HepG2 (cell line): ENCODE measurements around the gene BPGM. TPM values are rescaled to one million over a fixed set of nuclear protein-coding genes. Genes with fewer than 3 reads are reported as not detected.

ENCODE experiments used
- ATAC-seq: fragments of 200-7000 bp; cut with Tn5 transposase; 3 replicates; pipeline ENCODE4 v1.9.1; 2020; ENCODE audit warnings: mild to moderate bottlenecking, moderate library complexity
- BruUV-seq: library from RNA; stranded (reverse); fragments of 400-500 nt; replicated peaks from 2 replicates; lab custom pipeline; 2021; lab: Mats Ljungman, UMichigan
- CTCF ChIA-PET: fragments of 300-600 bp; formaldehyde crosslinking; extraction: SDS; loops from one replicate; lab custom pipeline; 2021; ENCODE audit warnings: low total read pairs, inconsistent platforms, low intra/inter-chr PET ratio; lab: Yijun Ruan, JAX
- POLR2A ChIA-PET: fragments of 350-600 bp; sonication (Branson Sonifier 250); formaldehyde crosslinking; loops from one replicate; lab custom pipeline; 2020; ENCODE audit warnings: antibody characterized with exemption, inconsistent platforms; lab: Yijun Ruan, JAX
- DNase-seq: peaks from one replicate; pipeline ENCODE4 v3.0.0-alpha.2; 2015; ENCODE audit warnings: low spot score
- FAIRE-seq: peaks from 3 replicates; lab custom pipeline; 2011; peaks lifted over from hg19 to GRCh38; lab: Jason Lieb, UNC
- H2AFZ ChIP-seq: one replicate; pipeline ENCODE4 v1.6.1; 2011; ENCODE audit warnings: low read length, inconsistent platforms
- H3K27ac ChIP-seq: fragments of 300-600 bp; 3 replicates; pipeline ENCODE4 v1.8.0; 2011; ENCODE audit warnings: mixed run types, mild to moderate bottlenecking, mixed read lengths, low read length, inconsistent platforms; ENCODE audit not compliant: insufficient read depth; ENCODE audit errors: extremely low read length
- H3K27me3 ChIP-seq, 2 experiments: fragments of 200-600 bp in 1 of 2; 2 replicates in 1 of 2; 3 replicates in 1 of 2; pipeline versions ENCODE4 v1.6.0 to v1.8.0; 2011; ENCODE audit warnings: low read length in 2 of 2, mild to moderate bottlenecking in 2 of 2, moderate library complexity in 2 of 2, inconsistent platforms in 1 of 2; ENCODE audit not compliant: insufficient read depth in 2 of 2, control insufficient read depth in 1 of 2
- H3K36me3 ChIP-seq, 2 experiments: fragments of 200-600 bp in 1 of 2; replicated peaks in 1 of 2; 2 replicates in 1 of 2; 3 replicates in 1 of 2; pipeline versions ENCODE4 v1.5.1 to v1.8.0; 2011; ENCODE audit warnings: low read length in 2 of 2, inconsistent platforms in 1 of 2; ENCODE audit not compliant: insufficient read depth in 2 of 2, control insufficient read depth in 1 of 2
- H3K4me1 ChIP-seq: 2 replicates; pipeline ENCODE4 v1.5.1; 2012; ENCODE audit warnings: low read length, inconsistent platforms; ENCODE audit not compliant: insufficient read depth
- H3K4me2 ChIP-seq: 2 replicates; pipeline ENCODE4 v1.6.0; 2011; ENCODE audit warnings: low read depth, low read length, inconsistent platforms
- H3K4me3 ChIP-seq, 3 experiments: fragments of 200-600 bp in 1 of 3; sonication (generic), shearing (Covaris generic) in 1 of 3; replicated peaks in 1 of 3; 2 replicates each; pipeline ENCODE4 v1.5.1; 2011 to 2016; ENCODE audit warnings: low read length in 3 of 3, inconsistent platforms in 2 of 3, low read depth in 2 of 3, mild to moderate bottlenecking in 2 of 3, control low read depth in 1 of 3, mixed read lengths in 1 of 3; ENCODE audit not compliant: insufficient read depth in 1 of 3
- H3K79me2 ChIP-seq: one replicate; pipeline ENCODE4 v1.6.1; 2011; ENCODE audit warnings: low read length, inconsistent platforms; ENCODE audit not compliant: insufficient read depth
- H3K9ac ChIP-seq: 2 replicates; pipeline ENCODE4 v1.6.0; 2011; ENCODE audit warnings: mild to moderate bottlenecking, low read depth, low read length, inconsistent platforms; ENCODE audit not compliant: insufficient read depth
- H3K9me3 ChIP-seq: 2 replicates; pipeline ENCODE4 v1.5.1; 2012; ENCODE audit warnings: mild to moderate bottlenecking, low read length
- H4K20me1 ChIP-seq: 2 replicates; pipeline ENCODE4 v1.6.0; 2011; ENCODE audit warnings: inconsistent platforms, mild to moderate bottlenecking, low read length, moderate library complexity; ENCODE audit not compliant: insufficient read depth
- GABPB1 ChIP-seq: IDR thresholded peaks from 2 replicates; pipeline ENCODE4 v1.6.1; 2016; ENCODE audit warnings: mild to moderate bottlenecking, missing genetic modification reagents, moderate library complexity, missing compliant biosample characterization
- HIVEP1 ChIP-seq: sonication (generic); formaldehyde crosslinking; IDR thresholded peaks from 2 replicates; pipeline ENCODE4 v1.4.0; 2020; ENCODE audit warnings: mild to moderate bottlenecking, missing genetic modification reagents
- JUND ChIP-seq: sonication (generic); formaldehyde crosslinking; IDR thresholded peaks from 2 replicates; pipeline ENCODE4 v1.8.0; 2022; ENCODE audit warnings: mild to moderate bottlenecking, missing genetic modification reagents
- KAT8 ChIP-seq: IDR thresholded peaks from 2 replicates; pipeline ENCODE4 v1.6.1; 2016; ENCODE audit warnings: missing genetic modification reagents, missing compliant biosample characterization
- KDM1A ChIP-seq: IDR thresholded peaks from 2 replicates; pipeline ENCODE4 v1.6.1; 2016; ENCODE audit warnings: missing compliant biosample characterization
- RCOR2 ChIP-seq: IDR thresholded peaks from 2 replicates; pipeline ENCODE4 v1.6.1; 2016; ENCODE audit warnings: missing biosample characterization, missing genetic modification reagents
- SSRP1 ChIP-seq: IDR thresholded peaks from 2 replicates; pipeline ENCODE4 v1.6.1; 2016; ENCODE audit warnings: control low read depth
- TRIM24 ChIP-seq: sonication (generic); formaldehyde crosslinking; IDR thresholded peaks from 2 replicates; pipeline ENCODE4 v1.8.0; 2022; ENCODE audit warnings: mild to moderate bottlenecking, missing genetic modification reagents
- ZBTB3 ChIP-seq: sonication (generic); formaldehyde crosslinking; IDR thresholded peaks from 2 replicates; pipeline ENCODE4 v1.4.0; 2020; ENCODE audit warnings: low read depth, mild to moderate bottlenecking, moderate library complexity, missing genetic modification reagents, borderline replicate concordance
- ZKSCAN1 ChIP-seq: fragments of 150-350 bp; IDR thresholded peaks from 2 replicates; pipeline ENCODE4 v1.6.1; 2014; ENCODE audit warnings: low read length
- ZNF256 ChIP-seq: sonication (generic); formaldehyde crosslinking; conservative IDR thresholded peaks from 2 replicates; pipeline ENCODE4 v1.4.0; 2020; ENCODE audit warnings: missing genetic modification reagents
- ZNF572 ChIP-seq: sonication (generic); formaldehyde crosslinking; IDR thresholded peaks from 2 replicates; pipeline ENCODE4 v1.5.1; 2020; ENCODE audit warnings: mild to moderate bottlenecking, missing genetic modification reagents
- ZNF709 ChIP-seq: sonication (generic); formaldehyde crosslinking; IDR thresholded peaks from 2 replicates; pipeline ENCODE4 v1.5.0; 2020; ENCODE audit warnings: mild to moderate bottlenecking, missing genetic modification reagents
- ZNF788 ChIP-seq: sonication (generic); formaldehyde crosslinking; IDR thresholded peaks from 2 replicates; pipeline ENCODE4 v1.5.0; 2020; ENCODE audit warnings: mild to moderate bottlenecking, missing genetic modification reagents, borderline replicate concordance
- ZNF790 ChIP-seq: sonication (generic); formaldehyde crosslinking; IDR thresholded peaks from 2 replicates; pipeline ENCODE4 v1.8.0; 2022; ENCODE audit warnings: missing genetic modification reagents, mild to moderate bottlenecking, borderline replicate concordance
- WGBS: methylation state at CpG from one replicate; pipeline ENCODE4 v1.1.6; 2017; ENCODE audit warnings: low lambda C conversion rate; 5-methylcytosine and 5-hydroxymethylcytosine counted together
- in situ Hi-C: cut with HindIII; loops from 2 replicates; pipeline ENCODE4 v1.10.0; 2017; ENCODE audit warnings: low pct_unique_long_range_greater_than_20kb; ENCODE audit not compliant: extremely low pct_ligation_motif_present
- intact Hi-C: fragments of 100-400 bp; cut with micrococcal nuclease; formaldehyde crosslinking; loops from one replicate; pipeline ENCODE4 v1.10.0; 2022; ENCODE audit not compliant: unreplicated experiment
- polyA plus RNA-seq, 8 experiments: library from polyadenylated mRNA; depleted of rRNA in 3 of 8; stranded (reverse) in 7 of 8; unstranded in 1 of 8; fragments of >200 nt; fragmentation: Illumina TruSeq in 4 of 8; extraction: Trizol in 4 of 8; gene quantifications; 2 replicates each; pipeline versions ENCODE4 v1.2.1 to v1.2.3, GENCODE V29; 2011 to 2016; ENCODE audit warnings: low read depth in 4 of 8, missing spikeins in 1 of 8, mixed read lengths in 1 of 8; ENCODE audit not compliant: insufficient read depth in 1 of 8
- total RNA-seq, 5 experiments: library from RNA; depleted of rRNA; stranded (reverse); fragments of >200 nt; fragmentation: Illumina TruSeq; extraction: Trizol; gene quantifications; 2 replicates each; pipeline ENCODE4 v1.2.3, GENCODE V29; 2016; ENCODE audit warnings: low read depth in 1 of 5
- TF ChIP-seq, protein P1 (sequence below): sonication (generic); formaldehyde crosslinking; IDR thresholded peaks from 2 replicates; pipeline ENCODE4 v1.5.1; 2020; ENCODE audit warnings: missing genetic modification reagents, mild to moderate bottlenecking, borderline replicate concordance
- TF ChIP-seq, protein P2 (sequence below): sonication (generic); formaldehyde crosslinking; IDR thresholded peaks from 2 replicates; pipeline ENCODE4 v1.5.0; 2020; ENCODE audit warnings: missing genetic modification reagents
- TF ChIP-seq, protein P3 (sequence below): IDR thresholded peaks from 2 replicates; pipeline ENCODE4 v1.6.1; 2016; ENCODE audit warnings: missing compliant biosample characterization, missing genetic modification reagents, borderline replicate concordance
- TF ChIP-seq, protein P4 (sequence below): sonication (generic); formaldehyde crosslinking; IDR thresholded peaks from 2 replicates; pipeline ENCODE4 v1.4.0; 2020; ENCODE audit warnings: missing genetic modification reagents

The BPGM gene
- total and polyA plus RNA-seq, 2 of the 13 experiments (the other 11 are each of a cell fraction or from before 2014, with no cell fraction given): 4.0 to 7.5 TPM

DNA sequence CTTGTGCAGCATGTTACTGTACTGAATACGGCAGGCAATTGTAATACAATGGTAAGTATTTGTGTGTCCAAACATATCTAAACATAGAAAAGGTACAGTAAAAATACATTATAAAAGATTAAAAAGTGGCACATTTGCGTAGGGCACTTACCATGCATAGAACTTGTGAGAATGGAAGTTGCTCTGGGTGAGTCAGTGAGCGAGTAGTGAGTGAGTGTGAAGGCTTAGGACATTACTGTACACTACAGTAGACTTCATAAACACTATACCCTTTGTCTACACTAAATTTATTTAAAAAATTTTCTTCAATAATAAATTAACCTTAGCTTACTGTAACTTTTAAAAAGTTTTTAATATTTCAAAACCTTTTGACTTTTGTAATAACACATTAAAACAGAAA lies 37.5 kb downstream of the BPGM start:
- CTCF ChIA-PET: no interaction called here
- no peak overlapping the region for H3K27ac ChIP-seq
- 68% methylated on average over 3 of the region's 3 CpGs for WGBS
- no peaks in the 10 kb centered on the region for H3K27me3 ChIP-seq
- intact Hi-C loops: no loop called here
- no peak overlapping the region for H3K4me3 ChIP-seq
- H3K4me2 ChIP-seq: no peak overlapping the region
- no peak overlapping the region for H3K9ac ChIP-seq
- no peaks in the 10 kb centered on the region for H4K20me1 ChIP-seq
- no peak overlapping the region for H2AFZ ChIP-seq
- no peaks in the 10 kb centered on the region for H3K36me3 ChIP-seq
- no peaks in the 10 kb centered on the region for H3K79me2 ChIP-seq
- H3K4me1 ChIP-seq: peaks cover 12% of the 10 kb centered on the region; the same call in 1 of the 2 replicates
- no TSS peak for BruUV-seq
- no peaks in the 10 kb centered on the region for H3K9me3 ChIP-seq
- no peak for DNase-seq
- POLR2A ChIA-PET: interaction anchor here (0.7 kb wide), 1 partner anchor 349 kb away, joined by 4 read pairs; no protein-coding TSS in a partner anchor
- in situ Hi-C loops: no loop called here
- TF ChIP-seq ZNF256 (CRISPR knock-in tag) (no peak), JUND (CRISPR knock-in tag) (no peak), ZNF709 (CRISPR knock-in tag) (no peak), KDM1A (CRISPR knock-in tag) (no peak), GABPB1 (CRISPR knock-in tag) (no peak), ZNF790 (CRISPR knock-in tag) (no peak), TRIM24 (CRISPR knock-in tag) (no peak), ZKSCAN1 (no peak), ZNF572 (CRISPR knock-in tag) (no peak), KAT8 (CRISPR knock-in tag) (no peak), ZNF788 (CRISPR knock-in tag) (no peak), ZBTB3 (CRISPR knock-in tag) (no peak), SSRP1 (no peak), HIVEP1 (CRISPR knock-in tag) (no peak), RCOR2 (CRISPR knock-in tag) (no peak)
- TF ChIP-seq, protein P1, sequence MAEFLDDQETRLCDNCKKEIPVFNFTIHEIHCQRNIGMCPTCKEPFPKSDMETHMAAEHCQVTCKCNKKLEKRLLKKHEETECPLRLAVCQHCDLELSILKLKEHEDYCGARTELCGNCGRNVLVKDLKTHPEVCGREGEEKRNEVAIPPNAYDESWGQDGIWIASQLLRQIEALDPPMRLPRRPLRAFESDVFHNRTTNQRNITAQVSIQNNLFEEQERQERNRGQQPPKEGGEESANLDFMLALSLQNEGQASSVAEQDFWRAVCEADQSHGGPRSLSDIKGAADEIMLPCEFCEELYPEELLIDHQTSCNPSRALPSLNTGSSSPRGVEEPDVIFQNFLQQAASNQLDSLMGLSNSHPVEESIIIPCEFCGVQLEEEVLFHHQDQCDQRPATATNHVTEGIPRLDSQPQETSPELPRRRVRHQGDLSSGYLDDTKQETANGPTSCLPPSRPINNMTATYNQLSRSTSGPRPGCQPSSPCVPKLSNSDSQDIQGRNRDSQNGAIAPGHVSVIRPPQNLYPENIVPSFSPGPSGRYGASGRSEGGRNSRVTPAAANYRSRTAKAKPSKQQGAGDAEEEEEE (CRISPR knock-in tag): no peak
- TF ChIP-seq, protein P2, sequence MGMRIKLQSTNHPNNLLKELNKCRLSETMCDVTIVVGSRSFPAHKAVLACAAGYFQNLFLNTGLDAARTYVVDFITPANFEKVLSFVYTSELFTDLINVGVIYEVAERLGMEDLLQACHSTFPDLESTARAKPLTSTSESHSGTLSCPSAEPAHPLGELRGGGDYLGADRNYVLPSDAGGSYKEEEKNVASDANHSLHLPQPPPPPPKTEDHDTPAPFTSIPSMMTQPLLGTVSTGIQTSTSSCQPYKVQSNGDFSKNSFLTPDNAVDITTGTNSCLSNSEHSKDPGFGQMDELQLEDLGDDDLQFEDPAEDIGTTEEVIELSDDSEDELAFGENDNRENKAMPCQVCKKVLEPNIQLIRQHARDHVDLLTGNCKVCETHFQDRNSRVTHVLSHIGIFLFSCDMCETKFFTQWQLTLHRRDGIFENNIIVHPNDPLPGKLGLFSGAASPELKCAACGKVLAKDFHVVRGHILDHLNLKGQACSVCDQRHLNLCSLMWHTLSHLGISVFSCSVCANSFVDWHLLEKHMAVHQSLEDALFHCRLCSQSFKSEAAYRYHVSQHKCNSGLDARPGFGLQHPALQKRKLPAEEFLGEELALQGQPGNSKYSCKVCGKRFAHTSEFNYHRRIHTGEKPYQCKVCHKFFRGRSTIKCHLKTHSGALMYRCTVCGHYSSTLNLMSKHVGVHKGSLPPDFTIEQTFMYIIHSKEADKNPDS (CRISPR knock-in tag): no peak
- TF ChIP-seq, protein P3, sequence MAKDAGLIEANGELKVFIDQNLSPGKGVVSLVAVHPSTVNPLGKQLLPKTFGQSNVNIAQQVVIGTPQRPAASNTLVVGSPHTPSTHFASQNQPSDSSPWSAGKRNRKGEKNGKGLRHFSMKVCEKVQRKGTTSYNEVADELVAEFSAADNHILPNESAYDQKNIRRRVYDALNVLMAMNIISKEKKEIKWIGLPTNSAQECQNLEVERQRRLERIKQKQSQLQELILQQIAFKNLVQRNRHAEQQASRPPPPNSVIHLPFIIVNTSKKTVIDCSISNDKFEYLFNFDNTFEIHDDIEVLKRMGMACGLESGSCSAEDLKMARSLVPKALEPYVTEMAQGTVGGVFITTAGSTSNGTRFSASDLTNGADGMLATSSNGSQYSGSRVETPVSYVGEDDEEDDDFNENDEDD: no peak
- TF ChIP-seq, protein P4, sequence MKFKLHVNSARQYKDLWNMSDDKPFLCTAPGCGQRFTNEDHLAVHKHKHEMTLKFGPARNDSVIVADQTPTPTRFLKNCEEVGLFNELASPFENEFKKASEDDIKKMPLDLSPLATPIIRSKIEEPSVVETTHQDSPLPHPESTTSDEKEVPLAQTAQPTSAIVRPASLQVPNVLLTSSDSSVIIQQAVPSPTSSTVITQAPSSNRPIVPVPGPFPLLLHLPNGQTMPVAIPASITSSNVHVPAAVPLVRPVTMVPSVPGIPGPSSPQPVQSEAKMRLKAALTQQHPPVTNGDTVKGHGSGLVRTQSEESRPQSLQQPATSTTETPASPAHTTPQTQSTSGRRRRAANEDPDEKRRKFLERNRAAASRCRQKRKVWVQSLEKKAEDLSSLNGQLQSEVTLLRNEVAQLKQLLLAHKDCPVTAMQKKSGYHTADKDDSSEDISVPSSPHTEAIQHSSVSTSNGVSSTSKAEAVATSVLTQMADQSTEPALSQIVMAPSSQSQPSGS (CRISPR knock-in tag): no peak
- FAIRE-seq: no peak
- ATAC-seq: no peak
